H9 (cell line): ENCODE results near the gene ZNF547. TPM values are rescaled to one million over a fixed set of nuclear protein-coding genes. Genes with fewer than 3 reads are reported as not detected.

Experiments used
- DNase-seq: peaks from one replicate; pipeline ENCODE4 v3.0.0-alpha.2; 2017
- H2AFZ ChIP-seq: one replicate; pipeline ENCODE4 v1.6.1; 2013; ENCODE audit warnings: mild to moderate bottlenecking, low read length, control low read depth, moderate library complexity
- H2AK5ac ChIP-seq: 2 replicates; pipeline ENCODE4 v1.6.1; 2013; ENCODE audit warnings: low read length, control low read depth, mixed read lengths; ENCODE audit not compliant: insufficient read length
- H2BK120ac ChIP-seq: one replicate; pipeline ENCODE4 v1.6.1; 2013; ENCODE audit warnings: low read depth, mild to moderate bottlenecking, low read length, control low read depth, inconsistent platforms; ENCODE audit not compliant: poor library complexity, severe bottlenecking
- H2BK12ac ChIP-seq: 2 replicates; pipeline ENCODE4 v1.6.1; 2013; ENCODE audit warnings: low read length, control low read depth, mixed read lengths, low read depth; ENCODE audit not compliant: insufficient read length
- H2BK15ac ChIP-seq: 2 replicates; pipeline ENCODE4 v1.6.1; 2013; ENCODE audit warnings: low read depth, low read length, control low read depth
- H2BK20ac ChIP-seq: one replicate; pipeline ENCODE4 v1.6.1; 2013; ENCODE audit warnings: low read depth, mild to moderate bottlenecking, low read length, control low read depth, inconsistent platforms; ENCODE audit not compliant: poor library complexity, severe bottlenecking
- H2BK5ac ChIP-seq: 2 replicates; pipeline ENCODE4 v1.6.1; 2013; ENCODE audit warnings: low read length, control low read depth, mixed read lengths; ENCODE audit not compliant: insufficient read length
- H3K14ac ChIP-seq: 2 replicates; pipeline ENCODE4 v1.6.1; 2013; ENCODE audit warnings: low read length, control low read depth; ENCODE audit not compliant: insufficient read depth
- H3K18ac ChIP-seq: 2 replicates; pipeline ENCODE4 v1.6.1; 2013; ENCODE audit warnings: low read depth, mild to moderate bottlenecking, mixed read lengths, low read length, control low read depth; ENCODE audit not compliant: insufficient read length
- H3K23ac ChIP-seq: 2 replicates; pipeline ENCODE4 v1.6.1; 2013; ENCODE audit warnings: low read length, control low read depth, mixed read lengths, low read depth; ENCODE audit not compliant: insufficient read length
- H3K23me2 ChIP-seq: 2 replicates; pipeline ENCODE4 v1.6.1; 2013; ENCODE audit warnings: low read depth, mild to moderate bottlenecking, mixed read lengths, low read length, control low read depth; ENCODE audit not compliant: insufficient read length, poor library complexity, severe bottlenecking
- H3K27ac ChIP-seq: 2 replicates; pipeline ENCODE4 v1.5.1; 2013; ENCODE audit warnings: low read length, control low read depth, mixed read lengths, low read depth; ENCODE audit not compliant: insufficient read length
- H3K27me3 ChIP-seq: 2 replicates; pipeline ENCODE4 v1.6.1; 2013; ENCODE audit warnings: low read length, control low read depth, inconsistent platforms; ENCODE audit not compliant: insufficient read depth
- H3K4ac ChIP-seq: 2 replicates; pipeline ENCODE4 v1.6.1; 2013; ENCODE audit warnings: low read depth, mild to moderate bottlenecking, control low read depth, inconsistent platforms, low read length, moderate library complexity
- H3K4me1 ChIP-seq: 2 replicates; pipeline ENCODE4 v1.6.1; 2013; ENCODE audit warnings: low read length, control low read depth, inconsistent platforms; ENCODE audit not compliant: insufficient read depth
- H3K4me2 ChIP-seq: 2 replicates; pipeline ENCODE4 v1.6.1; 2013; ENCODE audit warnings: low read length, control low read depth, mixed read lengths; ENCODE audit not compliant: insufficient read length, insufficient read depth
- H3K56ac ChIP-seq: 2 replicates; pipeline ENCODE4 v1.6.1; 2013; ENCODE audit warnings: low read depth, mild to moderate bottlenecking, mixed read lengths, low read length, control low read depth; ENCODE audit not compliant: insufficient read length
- H3K79me1 ChIP-seq: 2 replicates; pipeline ENCODE4 v1.6.1; 2013; ENCODE audit warnings: low read depth, mild to moderate bottlenecking, moderate library complexity, low read length, control low read depth, inconsistent platforms; ENCODE audit not compliant: insufficient read depth, poor library complexity, severe bottlenecking
- H3K79me2 ChIP-seq: 2 replicates; pipeline ENCODE4 v1.6.1; 2013; ENCODE audit warnings: low read length, control low read depth, inconsistent platforms; ENCODE audit not compliant: insufficient read depth
- H3K9ac ChIP-seq: 2 replicates; pipeline ENCODE4 v1.6.1; 2013; ENCODE audit warnings: low read length, control low read depth, mixed read lengths; ENCODE audit not compliant: insufficient read length; ENCODE audit errors: extremely low read depth
- H3K9me3 ChIP-seq: one replicate; pipeline ENCODE4 v1.6.1; 2013; ENCODE audit warnings: low read depth, low read length, inconsistent platforms; ENCODE audit not compliant: control insufficient read depth
- H3T11ph ChIP-seq: one replicate; pipeline ENCODE4 v1.6.1; 2013; ENCODE audit warnings: mild to moderate bottlenecking, low read length, control low read depth, inconsistent platforms
- H4K20me1 ChIP-seq: one replicate; pipeline ENCODE4 v1.6.1; 2013; ENCODE audit not compliant: control insufficient read depth, insufficient read length, insufficient read depth
- H4K5ac ChIP-seq: 2 replicates; pipeline ENCODE4 v1.6.1; 2013; ENCODE audit warnings: low read depth, mild to moderate bottlenecking, mixed read lengths, low read length, control low read depth; ENCODE audit not compliant: insufficient read length
- H4K8ac ChIP-seq: replicated peaks from 2 replicates; pipeline ENCODE4 v1.6.1; 2013; ENCODE audit warnings: low read length, control low read depth, mixed read lengths, low read depth; ENCODE audit not compliant: insufficient read length
- H4K91ac ChIP-seq: 2 replicates; pipeline ENCODE4 v1.6.1; 2013; ENCODE audit warnings: low read depth, mild to moderate bottlenecking, moderate library complexity, mixed read lengths, low read length, control low read depth; ENCODE audit not compliant: insufficient read length
- H3K27ac Mint-ChIP-seq, 3 experiments: 2 replicates in 2 of 3; 3 replicates in 1 of 3; pipeline ENCODE4 v1.8.0; 2020 to 2021; ENCODE audit warnings: mixed read lengths in 3 of 3, mild to moderate bottlenecking in 1 of 3, moderate library complexity in 1 of 3
- H3K27me3 Mint-ChIP-seq: 2 replicates; pipeline ENCODE4 v1.8.0; 2021; ENCODE audit warnings: low read depth, mild to moderate bottlenecking, moderate library complexity, mixed read lengths
- H3K36me3 Mint-ChIP-seq, 3 experiments: 2 replicates in 2 of 3; 3 replicates in 1 of 3; pipeline ENCODE4 v1.8.0; 2020 to 2021; ENCODE audit warnings: low read depth in 3 of 3, mixed read lengths in 3 of 3; ENCODE audit not compliant: insufficient read depth in 1 of 3
- H3K4me1 Mint-ChIP-seq, 2 experiments: 2 replicates each; pipeline ENCODE4 v1.8.0; 2020; ENCODE audit warnings: mixed read lengths in 2 of 2
- H3K4me3 Mint-ChIP-seq, 2 experiments: 2 replicates in 1 of 2; 3 replicates in 1 of 2; pipeline ENCODE4 v1.8.0; 2020 to 2021; ENCODE audit warnings: mild to moderate bottlenecking in 2 of 2, mixed read lengths in 2 of 2, moderate library complexity in 1 of 2
- H3K9me3 Mint-ChIP-seq, 2 experiments: 2 replicates in 1 of 2; 3 replicates in 1 of 2; pipeline ENCODE4 v1.8.0; 2020; ENCODE audit warnings: mild to moderate bottlenecking in 2 of 2, mixed read lengths in 2 of 2, moderate library complexity in 1 of 2
- CTCF ChIP-seq: fragments of 200-600 bp; sonication (generic); conservative IDR thresholded peaks from 3 replicates; pipeline ENCODE4 v1.8.0; 2021; ENCODE audit warnings: antibody characterized with exemption, mild to moderate bottlenecking
- WGBS: extraction: QIAGEN DNeasy Blood & Tissue Kit; methylation state at CpG from one replicate; pipeline ENCODE4 v1.1.7; 2013; ENCODE audit warnings: missing lambda C conversion rate, low lambda C conversion rate, mixed read lengths; ENCODE audit not compliant: insufficient read length; ENCODE audit errors: extremely low coverage; 5-methylcytosine and 5-hydroxymethylcytosine counted together
- total RNA-seq: library from RNA; stranded (reverse); gene quantifications from 2 replicates; pipeline ENCODE4 v1.2.1, GENCODE V29; 2021

Gene ZNF547
- total RNA-seq, 1 experiment from 2014 or later = 3.8 TPM

DNA sequence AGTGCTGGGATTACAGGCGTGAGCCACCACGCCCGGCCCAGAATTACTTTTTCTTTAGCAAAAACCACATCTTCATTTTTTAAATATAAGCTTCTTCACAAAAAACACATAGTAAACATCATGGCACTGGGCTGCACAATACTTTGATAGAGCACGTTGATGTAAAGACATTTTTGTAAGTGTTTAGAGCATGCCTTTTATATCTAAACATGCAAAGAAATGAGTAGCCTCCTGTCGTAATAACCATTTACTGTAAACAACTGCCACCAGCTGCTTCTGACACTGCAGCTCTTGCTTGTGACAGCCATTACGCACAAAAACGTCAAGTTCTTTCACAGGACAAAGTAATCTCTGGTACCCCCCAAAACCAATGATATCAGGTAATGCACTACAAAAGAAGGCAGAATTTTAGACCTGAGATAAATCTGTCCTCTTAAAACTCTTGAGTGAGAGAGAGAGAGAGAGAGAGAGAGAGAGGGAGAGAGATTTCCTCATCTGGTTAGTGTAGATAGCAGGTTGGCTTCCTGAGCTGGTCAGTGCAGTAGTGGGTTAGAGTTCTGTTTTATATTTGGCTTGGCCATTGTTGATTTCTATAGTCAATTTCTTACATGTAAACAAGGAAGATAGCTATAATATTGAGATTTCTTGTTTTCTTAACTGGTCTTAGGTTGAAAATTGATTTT lies 19.6 kb downstream of the ZNF547 start:
- Histone ChIP-seq H3K23me2 (no peaks in the 10 kb centered on the region), H2AK5ac (no peak overlapping the region), H2BK20ac (no peak overlapping the region), H2BK15ac (no peak overlapping the region), H3K9ac (no peak overlapping the region), H3K4me2 (no peak overlapping the region), H3K56ac (no peak overlapping the region), H3K4ac (no peak overlapping the region), H2BK12ac (no peak overlapping the region), H3T11ph (no peak overlapping the region), H3K9me3 (peaks cover 6% of the 10 kb centered on the region), H3K27me3 (no peaks in the 10 kb centered on the region), H3K79me2 (no peaks in the 10 kb centered on the region), H4K20me1 (no peaks in the 10 kb centered on the region), H3K79me1 (no peaks in the 10 kb centered on the region), H2AFZ (no peak overlapping the region), H2BK120ac (no peak overlapping the region), H3K27ac (no peak overlapping the region), H3K4me1 (no peaks in the 10 kb centered on the region), H4K8ac (no peak overlapping the region), H3K14ac (no peak overlapping the region), H3K23ac (no peak overlapping the region), H2BK5ac (no peak overlapping the region), H3K18ac (no peak overlapping the region), H4K91ac (no peak overlapping the region), H4K5ac (no peak overlapping the region)
- DNase-seq = no peak
- Mint-ChIP-seq H3K4me3 (no peak overlapping the region), H3K27me3 (peaks cover 13% of the 10 kb centered on the region), H3K36me3 (peaks cover 3 to 12% (median 10%) of the 10 kb centered on the region in 3 experiments), H3K4me1 (no peaks in the 10 kb centered on the region), H3K27ac (no peak overlapping the region), H3K9me3 (peaks cover 9 to 13% of the 10 kb centered on the region in 2 experiments)
- no CpG with 5 or more reads among the region's 7 CpGs for WGBS
- no peak for TF ChIP-seq CTCF
